Skeletal muscle tissue (tissue), 4 donors: ENCODE results near the gene PSMC3. TPM values are rescaled to one million over a fixed set of nuclear protein-coding genes. Genes with fewer than 3 reads are reported as not detected.

ENCODE experiments used
- H3K27ac ChIP-seq: one replicate; pipeline ENCODE4 v1.7.0; 2013; ENCODE audit warnings: mild to moderate bottlenecking, low read depth, low read length, inconsistent platforms
- H3K27me3 ChIP-seq, 3 donors: one replicate each; pipeline ENCODE4 v1.7.0; 2013; ENCODE audit warnings: low read length in 3 of 3; ENCODE audit not compliant: control insufficient read depth in 3 of 3, insufficient read depth in 3 of 3
- H3K36me3 ChIP-seq, 3 donors: one replicate each; pipeline ENCODE4 v1.7.0; 2013; ENCODE audit warnings: low read length in 3 of 3; ENCODE audit not compliant: control insufficient read depth in 3 of 3, insufficient read depth in 3 of 3
- H3K4me1 ChIP-seq, 3 donors: one replicate each; pipeline ENCODE4 v1.7.0; 2013; ENCODE audit warnings: low read length in 3 of 3, mild to moderate bottlenecking in 3 of 3; ENCODE audit not compliant: control insufficient read depth in 3 of 3, insufficient read depth in 3 of 3
- H3K4me3 ChIP-seq, 3 donors: one replicate each; pipeline ENCODE4 v1.7.0; 2013; ENCODE audit warnings: low read length in 3 of 3
- H3K9ac ChIP-seq, 3 donors: one replicate each; pipeline ENCODE4 v1.7.0; 2013; ENCODE audit warnings: low read length in 3 of 3, mild to moderate bottlenecking in 3 of 3, moderate library complexity in 2 of 3, low read depth in 1 of 3
- H3K9me3 ChIP-seq, 3 donors: one replicate each; pipeline ENCODE4 v1.7.0; 2013; ENCODE audit warnings: low read length in 3 of 3; ENCODE audit not compliant: control insufficient read depth in 3 of 3
- total RNA-seq: library from RNA; depleted of rRNA; stranded (reverse); fragments of >200 nt; gene quantifications from one replicate; pipeline ENCODE4 v1.2.3, GENCODE V29; 2014
- donor health status: Osteomylitis.

Gene PSMC3
- total RNA-seq, 1 donor from 2014 or later, result 146 TPM

DNA sequence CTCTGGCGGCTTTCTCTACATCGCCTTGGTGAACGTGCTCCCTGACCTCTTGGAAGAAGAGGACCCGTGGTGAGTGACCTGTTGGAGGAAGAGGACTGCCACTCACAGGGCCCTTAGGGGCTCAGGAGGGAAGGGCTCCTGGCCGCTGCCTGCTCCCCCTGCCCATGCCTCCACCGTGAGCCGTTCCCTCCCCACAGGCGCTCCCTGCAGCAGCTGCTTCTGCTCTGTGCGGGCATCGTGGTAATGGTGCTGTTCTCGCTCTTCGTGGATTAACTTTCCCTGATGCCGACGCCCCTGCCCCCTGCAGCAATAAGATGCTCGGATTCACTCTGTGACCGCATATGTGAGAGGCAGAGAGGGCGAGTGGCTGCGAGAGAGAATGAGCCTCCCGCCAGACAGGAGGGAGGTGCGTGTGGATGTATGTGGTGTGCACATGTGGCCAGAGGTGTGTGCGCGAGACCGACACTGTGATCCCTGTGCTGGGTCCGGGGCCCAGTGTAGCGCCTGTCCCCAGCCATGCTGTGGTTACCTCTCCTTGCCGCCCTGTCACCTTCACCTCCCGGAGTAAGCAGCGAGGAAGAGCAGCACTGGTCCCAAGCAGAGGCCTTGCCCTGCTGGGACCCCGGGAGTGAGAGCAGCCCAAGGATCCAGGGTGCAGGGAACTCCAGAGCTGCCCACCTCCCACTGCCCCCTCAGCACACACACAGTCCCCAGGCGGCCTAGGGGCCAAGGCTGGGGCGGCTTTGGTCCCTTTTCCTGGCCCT lies 11.0 kb downstream of the PSMC3 start:
- Histone ChIP-seq H3K9me3 (no peaks in the 10 kb centered on the region), H3K9ac (peak overlapping the region; percentile 61 to 77 (median 70)), H3K27ac (peak overlapping the region; percentile 78), H3K4me3 (peak overlapping the region in 2 of 3 donors; percentile 37 to 45), H3K27me3 (no peaks in the 10 kb centered on the region), H3K36me3 (peaks cover 46 to 58% (median 49%) of the 10 kb centered on the region in 3 donors), H3K4me1 (peaks cover 30 to 48% (median 46%) of the 10 kb centered on the region in 3 donors)

- no peak overlapping the region for H3K27ac ChIP-seq
- no peak overlapping the region for H3K4me3 ChIP-seq
- H3K9ac ChIP-seq, result peak overlapping the region in 2 of 3 donors; percentile 70 to 77
- H3K27me3 ChIP-seq, result no peaks in the 10 kb centered on the region
- peaks cover 40 to 52% (median 45%) of the 10 kb centered on the region in 3 donors for H3K36me3 ChIP-seq
- H3K9me3 ChIP-seq, result no peaks in the 10 kb centered on the region
- peaks cover 32 to 54% (median 52%) of the 10 kb centered on the region in 3 donors for H3K4me1 ChIP-seq
Measured at GRCh38 chr11:47414685-47415070, 11.6 kb downstream of the PSMC3 start.

GRCh38 chr11:47413908-47414684 lies 12.1 kb downstream of the PSMC3 start:
- peak overlapping the region; percentile 19 for H3K27ac ChIP-seq
- peaks cover 38 to 59% (median 58%) of the 10 kb centered on the region in 3 donors for H3K4me1 ChIP-seq
- peak overlapping the region in 1 of 3 donors; percentile 60 for H3K9ac ChIP-seq
- no peaks in the 10 kb centered on the region for H3K27me3 ChIP-seq
- H3K9me3 ChIP-seq, result no peaks in the 10 kb centered on the region
- peaks cover 36 to 49% (median 42%) of the 10 kb centered on the region in 3 donors for H3K36me3 ChIP-seq
- H3K4me3 ChIP-seq, result peak overlapping the region in 1 of 3 donors; percentile 41

DNA sequence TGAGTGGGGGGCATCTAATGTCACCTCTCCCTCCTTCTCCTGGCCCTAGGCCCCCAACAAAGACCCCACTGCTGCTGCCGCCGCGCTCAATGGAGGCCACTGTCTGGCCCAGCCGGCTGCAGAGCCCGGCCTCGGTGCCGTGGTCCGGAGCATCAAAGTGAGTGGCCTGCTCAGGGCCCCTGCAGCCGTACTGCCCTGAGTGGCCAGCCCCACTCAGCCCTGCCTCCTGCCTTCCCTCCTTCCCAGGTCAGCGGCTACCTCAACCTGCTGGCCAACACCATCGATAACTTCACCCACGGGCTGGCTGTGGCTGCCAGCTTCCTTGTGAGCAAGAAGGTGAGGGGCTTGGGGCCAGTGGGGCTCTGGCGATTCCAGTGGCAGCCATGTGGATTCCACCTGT lies 12.9 kb downstream of the PSMC3 start:
- peaks cover 29 to 41% (median 35%) of the 10 kb centered on the region in 3 donors for H3K36me3 ChIP-seq
- peak overlapping the region in 1 of 3 donors; percentile 60 for H3K9ac ChIP-seq
- no peaks in the 10 kb centered on the region for H3K27me3 ChIP-seq
- H3K27ac ChIP-seq, result peak overlapping the region; percentile 19
- no peak overlapping the region for H3K4me3 ChIP-seq
- H3K9me3 ChIP-seq, result no peaks in the 10 kb centered on the region
- H3K4me1 ChIP-seq, result peaks cover 41 to 61% (median 60%) of the 10 kb centered on the region in 3 donors

GRCh38 chr11:47411884-47412746 lies 14.1 kb downstream of the PSMC3 start:
- Histone ChIP-seq H3K36me3 (peaks cover 21 to 33% (median 24%) of the 10 kb centered on the region in 3 donors), H3K27me3 (no peaks in the 10 kb centered on the region), H3K9me3 (no peaks in the 10 kb centered on the region), H3K4me1 (peaks cover 49 to 67% (median 61%) of the 10 kb centered on the region in 3 donors), H3K27ac (no peak overlapping the region), H3K9ac (no peak overlapping the region), H3K4me3 (no peak overlapping the region)

GRCh38 chr11:47410370-47411264 lies 15.6 kb downstream of the PSMC3 start:
- Histone ChIP-seq H3K4me1 (peaks cover 42 to 57% (median 52%) of the 10 kb centered on the region in 3 donors), H3K9me3 (no peaks in the 10 kb centered on the region), H3K27ac (no peak overlapping the region), H3K4me3 (no peak overlapping the region), H3K36me3 (peaks cover 21 to 33% (median 24%) of the 10 kb centered on the region in 3 donors), H3K27me3 (no peaks in the 10 kb centered on the region), H3K9ac (peak overlapping the region; percentile 57 to 93 (median 93))

- H3K4me3 ChIP-seq, result peak overlapping the region; percentile 86 to 96 (median 89)
- no peaks in the 10 kb centered on the region for H3K27me3 ChIP-seq
- peaks cover 34 to 47% (median 43%) of the 10 kb centered on the region in 3 donors for H3K4me1 ChIP-seq
- no peaks in the 10 kb centered on the region for H3K9me3 ChIP-seq
- peak overlapping the region; percentile 75 to 93 (median 93) for H3K9ac ChIP-seq
- H3K36me3 ChIP-seq, result peaks cover 14 to 27% (median 20%) of the 10 kb centered on the region in 3 donors
- H3K27ac ChIP-seq, result peak overlapping the region; percentile 88
Measured at GRCh38 chr11:47409440-47410369, 16.5 kb downstream of the PSMC3 start.
